ENCODE measurements around the gene NIPAL4.

DNA sequence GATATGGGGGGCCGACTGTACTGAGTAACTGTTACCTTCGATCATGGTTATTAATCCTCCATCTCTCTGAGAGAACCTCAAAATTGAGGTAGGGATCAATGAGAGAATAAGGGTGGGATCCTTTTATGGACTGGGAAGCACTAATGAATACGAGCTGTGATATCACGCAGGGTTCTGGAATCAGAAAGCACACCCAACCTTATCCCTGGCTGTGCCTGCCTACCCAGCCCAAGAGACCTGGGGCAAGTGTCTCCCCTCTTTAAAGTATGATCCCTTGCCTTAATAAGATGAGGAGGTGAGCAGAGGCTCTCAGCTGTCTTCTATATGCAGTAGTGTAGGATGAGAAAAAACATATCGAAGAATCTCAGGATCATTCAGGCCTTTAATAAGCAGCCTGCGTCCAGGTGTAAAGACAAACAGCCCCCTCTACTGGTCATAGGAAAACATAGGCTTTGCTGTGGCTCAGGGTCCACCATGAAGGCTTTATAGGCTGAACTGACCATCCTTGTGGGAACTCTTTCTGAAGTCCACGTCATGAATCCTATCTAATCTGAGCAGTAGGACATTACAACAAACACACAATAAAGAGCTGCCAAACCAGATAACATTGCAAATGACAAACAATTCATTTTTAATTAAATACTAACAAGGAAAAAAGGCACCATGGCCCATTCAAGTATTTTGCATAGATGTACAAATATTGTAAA, 16.8 kb downstream of the NIPAL4 start:
- no peak for TF ChIP-seq EZH2 (IDR thresholded peaks at IDR 0.05; ENCODE audit: borderline replicate concordance, low read depth, low read length, severe bottlenecking)
- TF ChIP-seq, protein P1, sequence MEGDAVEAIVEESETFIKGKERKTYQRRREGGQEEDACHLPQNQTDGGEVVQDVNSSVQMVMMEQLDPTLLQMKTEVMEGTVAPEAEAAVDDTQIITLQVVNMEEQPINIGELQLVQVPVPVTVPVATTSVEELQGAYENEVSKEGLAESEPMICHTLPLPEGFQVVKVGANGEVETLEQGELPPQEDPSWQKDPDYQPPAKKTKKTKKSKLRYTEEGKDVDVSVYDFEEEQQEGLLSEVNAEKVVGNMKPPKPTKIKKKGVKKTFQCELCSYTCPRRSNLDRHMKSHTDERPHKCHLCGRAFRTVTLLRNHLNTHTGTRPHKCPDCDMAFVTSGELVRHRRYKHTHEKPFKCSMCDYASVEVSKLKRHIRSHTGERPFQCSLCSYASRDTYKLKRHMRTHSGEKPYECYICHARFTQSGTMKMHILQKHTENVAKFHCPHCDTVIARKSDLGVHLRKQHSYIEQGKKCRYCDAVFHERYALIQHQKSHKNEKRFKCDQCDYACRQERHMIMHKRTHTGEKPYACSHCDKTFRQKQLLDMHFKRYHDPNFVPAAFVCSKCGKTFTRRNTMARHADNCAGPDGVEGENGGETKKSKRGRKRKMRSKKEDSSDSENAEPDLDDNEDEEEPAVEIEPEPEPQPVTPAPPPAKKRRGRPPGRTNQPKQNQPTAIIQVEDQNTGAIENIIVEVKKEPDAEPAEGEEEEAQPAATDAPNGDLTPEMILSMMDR (IDR thresholded peaks at IDR 0.05; ENCODE audit: borderline replicate concordance, extremely low read depth, low read length, poor library complexity, severe bottlenecking), result peak; percentile 80

All from DND-41 (cell line).